ENCODE measurements around the gene GRID1. TPM values are rescaled to one million over a fixed set of nuclear protein-coding genes. Genes with fewer than 3 reads are reported as not detected.

Gene GRID1
- total RNA-seq, 4 donors from 2014 or later = 0.40 to 1.9 (median 1.00) TPM

DNA sequence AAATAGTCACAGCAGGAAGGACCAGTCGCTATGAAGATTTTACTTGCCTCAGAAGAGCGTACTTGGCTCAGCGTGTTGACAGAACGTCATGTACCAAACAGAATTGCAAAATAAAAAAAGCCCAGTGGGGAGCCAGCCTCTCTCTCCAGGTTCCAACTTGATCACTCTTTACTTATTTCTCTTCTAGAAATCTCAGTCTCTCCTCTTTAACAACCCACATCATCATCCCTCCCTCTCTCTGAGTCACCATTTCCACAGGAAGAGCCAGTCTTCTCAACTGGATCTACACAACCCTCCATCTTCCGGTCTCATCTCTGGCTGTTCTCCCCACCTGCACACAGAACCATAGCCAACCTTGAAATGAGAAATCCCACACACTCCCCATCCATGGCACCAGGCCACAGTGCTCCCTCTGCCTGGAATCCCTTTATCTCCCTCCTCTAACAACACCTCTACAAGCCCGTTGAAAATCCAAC, 718.3 kb downstream of the GRID1 start:
- Histone ChIP-seq H3K9me3 (no peaks in the 10 kb centered on the region), H3K4me1 (peaks cover under 1 to 15% (median 10%) of the 10 kb centered on the region in 4 donors), H3K27ac (no peak overlapping the region), H3K4me3 (no peak overlapping the region), H3K27me3 (no peaks in the 10 kb centered on the region), H3K36me3 (no peaks in the 10 kb centered on the region)
- DNase-seq = no peak
- WGBS, 2 donors (ENCODE audit: low coverage in 1 of 2) = 77 to 81% methylated on average over 6 of the region's 6 CpGs
- TF ChIP-seq POLR2AphosphoS5 (IDR thresholded peaks at IDR 0.05) (no peak), CTCF (IDR thresholded peaks at IDR 0.05) (no peak), POLR2A (IDR thresholded peaks at IDR 0.05) (no peak), EP300 (IDR thresholded peaks at IDR 0.05; ENCODE audit: low read depth) (no peak)
- intact Hi-C loops (cut with DNase I; ENCODE audit: low total_unique reads) = no loop called here
- in situ Hi-C loops (cut with MboI; ENCODE audit: low pct_ligation_motif_present in 1 of 4, low pct_unique_long_range_greater_than_20kb in 1 of 4, low sequenced_read_pairs in 3 of 4) = no loop called here

DNA sequence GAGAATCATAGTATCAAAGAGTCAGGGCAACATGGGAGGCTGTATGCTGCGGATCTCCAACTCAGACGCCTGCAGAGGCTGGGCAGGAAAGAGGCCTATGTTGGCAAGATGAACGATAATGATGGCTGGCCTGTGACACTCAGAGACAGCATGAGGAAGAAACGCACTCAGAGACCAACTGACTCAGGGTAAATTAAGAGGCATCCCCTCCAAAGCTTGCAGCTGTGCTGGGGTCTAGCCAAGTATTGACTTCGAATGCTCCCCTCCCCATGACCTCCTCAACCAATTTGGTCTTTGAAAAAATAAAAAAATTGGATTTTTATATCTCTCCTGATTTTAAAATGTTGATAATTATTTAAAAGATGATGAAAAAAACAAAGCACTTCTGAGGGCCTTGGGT, 718.9 kb downstream of the GRID1 start:
- Histone ChIP-seq H3K36me3 (no peaks in the 10 kb centered on the region), H3K4me1 (peaks cover 6 to 20% (median 16%) of the 10 kb centered on the region in 4 donors), H3K4me3 (no peak overlapping the region), H3K27me3 (no peaks in the 10 kb centered on the region), H3K9me3 (no peaks in the 10 kb centered on the region), H3K27ac (no peak overlapping the region)
- DNase-seq = no peak
- in situ Hi-C loops (cut with MboI; ENCODE audit: low pct_ligation_motif_present in 1 of 4, low pct_unique_long_range_greater_than_20kb in 1 of 4, low sequenced_read_pairs in 3 of 4) = no loop called here
- intact Hi-C loops (cut with DNase I; ENCODE audit: low total_unique reads) = no loop called here
- whole genome bisulfite sequencing, 2 donors (ENCODE audit: low coverage in 1 of 2) = 87 to 92% methylated on average over 4 to 5 of the region's 5 CpGs
- TF ChIP-seq POLR2A (IDR thresholded peaks at IDR 0.05) = no peak
- TF ChIP-seq POLR2AphosphoS5 (IDR thresholded peaks at IDR 0.05) = no peak
- TF ChIP-seq CTCF (IDR thresholded peaks at IDR 0.05) = no peak
- no peak for TF ChIP-seq EP300 (IDR thresholded peaks at IDR 0.05; ENCODE audit: low read depth)

DNA sequence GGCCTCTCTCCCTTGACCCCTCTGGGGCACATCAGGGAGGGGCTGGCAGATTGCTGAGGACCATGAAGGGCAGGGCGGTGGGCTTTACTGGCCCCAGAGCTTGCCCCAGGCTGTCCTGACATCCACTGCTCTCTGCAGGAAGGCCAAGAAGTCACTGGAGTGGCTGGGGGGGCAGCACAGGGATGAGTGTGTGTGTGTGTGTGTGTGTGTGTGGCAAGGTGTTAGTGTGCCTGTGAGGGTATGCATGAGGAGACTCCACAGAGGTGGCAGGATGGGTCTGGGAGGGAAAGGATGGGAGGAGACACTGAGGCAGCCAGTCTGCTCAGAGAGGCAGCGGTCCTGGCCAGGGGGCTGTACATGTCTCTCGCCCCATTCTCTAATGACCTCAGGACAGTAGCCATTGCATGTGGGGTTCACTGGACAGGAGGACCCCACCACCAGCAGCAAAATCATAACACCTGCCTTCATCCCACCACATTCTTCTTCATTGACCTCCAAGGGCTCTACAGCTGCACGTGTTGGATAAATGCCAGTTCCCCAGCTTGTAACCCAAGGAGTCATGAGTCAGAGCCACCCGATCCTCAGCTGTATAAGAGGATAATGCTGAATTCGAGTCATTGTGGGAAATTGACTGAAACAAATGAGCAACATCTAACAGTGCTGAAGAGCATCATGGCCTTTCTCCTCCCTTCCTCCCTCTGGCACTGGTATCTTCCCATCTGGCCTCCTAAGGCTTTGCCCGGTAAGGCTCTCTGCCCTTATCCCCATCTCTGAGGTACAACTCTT, 720.5 kb downstream of the GRID1 start:
- Histone ChIP-seq H3K4me3 (no peak overlapping the region), H3K27me3 (no peaks in the 10 kb centered on the region), H3K27ac (no peak overlapping the region), H3K36me3 (no peaks in the 10 kb centered on the region), H3K4me1 (peaks cover 6 to 32% (median 28%) of the 10 kb centered on the region in 4 donors), H3K9me3 (no peaks in the 10 kb centered on the region)
- TF ChIP-seq EP300 (IDR thresholded peaks at IDR 0.05; ENCODE audit: low read depth) = no peak
- TF ChIP-seq POLR2A (IDR thresholded peaks at IDR 0.05) = no peak
- no peak for TF ChIP-seq CTCF (IDR thresholded peaks at IDR 0.05)
- TF ChIP-seq POLR2AphosphoS5 (IDR thresholded peaks at IDR 0.05) = no peak
- in situ Hi-C loops (cut with MboI; ENCODE audit: low pct_ligation_motif_present in 1 of 4, low pct_unique_long_range_greater_than_20kb in 1 of 4, low sequenced_read_pairs in 3 of 4) (no loop called here), intact Hi-C loops (cut with DNase I; ENCODE audit: low total_unique reads) (no loop called here)
- 64 to 85% methylated on average over 2 to 7 of the region's 7 CpGs for WGBS, 2 donors (ENCODE audit: low coverage in 1 of 2)
- DNase-seq = no peak

DNA sequence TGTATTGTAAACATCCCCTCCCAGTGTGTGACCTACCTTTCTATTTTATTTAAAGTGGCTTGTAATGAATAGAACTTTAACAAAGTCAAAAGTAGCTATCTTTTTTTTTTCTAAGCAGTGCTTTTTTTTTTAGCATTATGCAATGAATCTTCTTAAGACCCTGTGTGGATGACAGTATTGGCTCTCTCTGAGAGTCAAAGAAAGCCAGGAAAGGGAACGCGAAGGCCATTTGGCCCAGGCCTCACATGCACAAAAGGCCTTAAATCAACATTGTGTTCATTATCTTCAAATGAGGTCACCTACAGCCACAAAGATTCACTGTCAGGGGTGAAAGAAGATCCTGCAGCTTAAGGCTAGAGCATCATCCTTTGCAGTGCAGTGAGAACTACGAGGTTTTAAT, 721.5 kb downstream of the GRID1 start:
- Histone ChIP-seq H3K4me1 (peaks cover 6 to 32% (median 28%) of the 10 kb centered on the region in 4 donors), H3K27me3 (no peaks in the 10 kb centered on the region), H3K27ac (no peak overlapping the region), H3K9me3 (no peaks in the 10 kb centered on the region), H3K4me3 (no peak overlapping the region), H3K36me3 (no peaks in the 10 kb centered on the region)
- in situ Hi-C loops (cut with MboI; ENCODE audit: low pct_ligation_motif_present in 1 of 4, low pct_unique_long_range_greater_than_20kb in 1 of 4, low sequenced_read_pairs in 3 of 4) (no loop called here), intact Hi-C loops (cut with DNase I; ENCODE audit: low total_unique reads) (no loop called here)
- no peak for DNase-seq
- 70 to 78% methylated on average over 3 of the region's 3 CpGs for WGBS, 2 donors (ENCODE audit: low coverage in 1 of 2)
- TF ChIP-seq EP300 (IDR thresholded peaks at IDR 0.05; ENCODE audit: low read depth) = no peak
- TF ChIP-seq CTCF (IDR thresholded peaks at IDR 0.05) = no peak
- TF ChIP-seq POLR2A (IDR thresholded peaks at IDR 0.05) = no peak
- no peak for TF ChIP-seq POLR2AphosphoS5 (IDR thresholded peaks at IDR 0.05)
